GM12892 (cell line): Measurements from ENCODE around the gene SLC25A26.

ENCODE experiments used
- DNase-seq: peaks from one replicate; pipeline ENCODE4 v3.0.0; 2011; ENCODE audit not compliant: insufficient read length
- FAIRE-seq: peaks from 2 replicates; lab custom pipeline; 2011; peaks lifted over from hg19 to GRCh38; lab: Jason Lieb, UNC
- POLR2A ChIP-seq: IDR thresholded peaks from 2 replicates; pipeline ENCODE4 v1.6.1; 2011; ENCODE audit warnings: low read depth, low read length, control low read depth
- POLR2AphosphoS5 ChIP-seq: IDR thresholded peaks from 2 replicates; pipeline ENCODE4 v1.6.1; 2011; ENCODE audit warnings: low read depth, low read length, control low read depth
- TAF1 ChIP-seq: IDR thresholded peaks from 2 replicates; pipeline ENCODE4 v1.6.1; 2011; ENCODE audit warnings: low read depth, mild to moderate bottlenecking, control low read depth, low read length, borderline replicate concordance

Gene SLC25A26

DNA sequence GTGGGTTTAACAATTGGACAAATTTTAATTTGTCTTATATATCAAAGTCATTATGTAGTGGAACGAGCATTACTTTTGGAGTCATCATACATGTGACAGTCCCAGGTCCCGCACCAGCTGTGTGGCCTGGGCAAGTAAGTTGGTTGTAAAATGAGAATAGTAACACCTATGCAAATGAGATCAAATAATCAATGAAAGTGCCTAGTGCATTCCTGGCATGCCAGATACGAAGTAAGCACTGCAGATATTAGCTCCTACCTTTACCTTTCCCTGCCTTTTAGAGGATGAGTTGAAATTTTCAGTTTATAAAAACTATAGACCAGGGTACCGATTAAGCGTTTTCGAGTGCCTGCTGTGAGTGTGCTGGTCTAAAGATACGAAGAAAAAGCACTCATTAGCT is 145.9 kb downstream of the SLC25A26 start:
- DNase-seq, result no peak
- FAIRE-seq, result no peak
- no peak for TF ChIP-seq POLR2AphosphoS5
- TF ChIP-seq TAF1, result no peak
- TF ChIP-seq POLR2A, result no peak

GRCh38 chr3:66367979-66368378 is 147.2 kb downstream of the SLC25A26 start:
- TF ChIP-seq POLR2A, result no peak
- TF ChIP-seq POLR2AphosphoS5, result no peak
- no peak for TF ChIP-seq TAF1
- FAIRE-seq (no peak), DNase-seq (no peak)

DNA sequence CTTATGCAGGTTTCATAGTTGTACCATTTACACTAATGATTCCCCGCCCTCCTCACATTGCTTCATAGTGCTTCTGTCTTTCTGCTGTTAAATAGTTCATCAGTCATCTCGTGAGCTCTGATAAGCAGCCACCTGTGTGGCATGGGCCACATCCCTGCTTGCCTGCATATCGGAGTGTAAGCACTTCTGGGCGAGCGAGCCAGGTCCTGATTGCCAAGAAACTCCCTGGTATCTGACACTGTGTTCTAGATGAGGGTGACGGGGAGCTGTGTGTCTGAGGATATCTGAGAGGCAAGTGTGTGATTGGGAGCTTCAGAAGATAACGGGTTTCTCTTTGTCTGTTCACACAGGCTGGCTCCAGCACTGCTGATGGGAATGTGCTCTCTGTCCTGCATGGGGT is 149.4 kb downstream of the SLC25A26 start:
- TF ChIP-seq POLR2AphosphoS5 (no peak), TAF1 (no peak), POLR2A (no peak)
- no peak for DNase-seq
- no peak for FAIRE-seq

- no peak for TF ChIP-seq TAF1
- FAIRE-seq, result no peak
Observed at GRCh38 chr3:66371432-66371831, 150.6 kb downstream of the SLC25A26 start.

DNA sequence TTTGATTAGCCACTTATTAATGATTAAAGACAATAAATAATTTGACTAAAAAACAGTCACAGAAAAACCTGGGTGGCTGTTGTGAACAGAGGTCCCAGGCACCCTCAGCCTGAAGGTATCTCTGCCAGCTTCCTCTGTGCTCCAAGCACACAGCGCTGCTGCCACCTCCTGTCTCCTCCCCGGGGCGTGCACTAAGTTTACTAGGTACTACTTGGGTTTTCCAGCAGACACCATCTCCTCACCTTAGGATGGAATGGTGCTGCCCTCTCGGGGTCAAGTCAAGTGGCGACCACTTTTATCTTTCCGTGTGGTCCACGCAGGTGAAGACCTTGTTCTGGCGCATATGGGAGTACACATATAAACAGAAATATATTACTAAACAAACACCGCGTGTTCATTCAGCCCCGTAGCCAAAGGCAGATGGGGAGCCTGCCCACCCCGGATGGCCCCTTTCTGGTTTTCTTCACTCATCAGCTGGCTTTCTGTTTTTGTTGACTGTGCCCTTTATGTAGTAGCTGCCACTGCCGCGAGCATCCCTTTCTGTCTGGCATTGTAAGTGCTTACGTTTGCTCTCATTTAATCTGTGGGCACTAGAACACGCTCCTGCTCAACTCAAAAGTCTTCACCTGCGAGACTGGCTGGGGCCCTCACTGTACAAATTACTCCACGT is 152.0 kb downstream of the SLC25A26 start:
- DNase-seq, result no peak
- no peak for TF ChIP-seq TAF1
- no peak for TF ChIP-seq POLR2A
- no peak for FAIRE-seq

More at GRCh38 chr3:66371432-66371831, 150.6 kb downstream of the SLC25A26 start:
- DNase-seq, result no peak

GRCh38 chr3:66376568-66376967 is 155.8 kb downstream of the SLC25A26 start:
- DNase-seq, result no peak
- FAIRE-seq, result no peak
- TF ChIP-seq TAF1 (no peak), POLR2AphosphoS5 (no peak)

DNA sequence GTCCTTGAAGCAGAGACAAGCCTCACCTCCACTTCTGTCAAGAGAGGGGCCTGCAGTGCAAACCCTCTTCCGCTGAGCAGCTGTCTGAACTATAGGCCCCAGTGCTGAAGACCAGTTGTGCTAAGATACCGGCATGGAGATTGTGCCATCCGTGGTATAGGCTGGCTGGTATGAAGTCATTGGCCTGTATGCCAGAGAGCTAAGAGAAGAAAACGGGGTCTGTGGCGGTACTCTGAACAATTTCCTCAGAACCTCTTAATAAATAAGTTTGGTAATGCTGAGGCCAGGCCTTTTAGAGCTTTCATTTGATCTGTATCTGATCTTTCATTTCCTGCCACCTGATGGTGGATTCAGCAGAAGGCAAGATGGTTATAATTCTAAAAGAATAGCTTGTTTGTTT is 157.0 kb downstream of the SLC25A26 start:
- TF ChIP-seq TAF1 (no peak), POLR2A (no peak), POLR2AphosphoS5 (no peak)
- DNase-seq, result no peak
- no peak for FAIRE-seq

- FAIRE-seq (no peak), DNase-seq (no peak)
- TF ChIP-seq TAF1 (no peak), POLR2AphosphoS5 (no peak), POLR2A (no peak)
Observed at GRCh38 chr3:66378256-66378655, 157.5 kb downstream of the SLC25A26 start.

- FAIRE-seq (no peak), DNase-seq (no peak)
- TF ChIP-seq POLR2A (no peak), TAF1 (no peak), POLR2AphosphoS5 (no peak)
Observed at GRCh38 chr3:66379565-66379964, 158.8 kb downstream of the SLC25A26 start.

DNA sequence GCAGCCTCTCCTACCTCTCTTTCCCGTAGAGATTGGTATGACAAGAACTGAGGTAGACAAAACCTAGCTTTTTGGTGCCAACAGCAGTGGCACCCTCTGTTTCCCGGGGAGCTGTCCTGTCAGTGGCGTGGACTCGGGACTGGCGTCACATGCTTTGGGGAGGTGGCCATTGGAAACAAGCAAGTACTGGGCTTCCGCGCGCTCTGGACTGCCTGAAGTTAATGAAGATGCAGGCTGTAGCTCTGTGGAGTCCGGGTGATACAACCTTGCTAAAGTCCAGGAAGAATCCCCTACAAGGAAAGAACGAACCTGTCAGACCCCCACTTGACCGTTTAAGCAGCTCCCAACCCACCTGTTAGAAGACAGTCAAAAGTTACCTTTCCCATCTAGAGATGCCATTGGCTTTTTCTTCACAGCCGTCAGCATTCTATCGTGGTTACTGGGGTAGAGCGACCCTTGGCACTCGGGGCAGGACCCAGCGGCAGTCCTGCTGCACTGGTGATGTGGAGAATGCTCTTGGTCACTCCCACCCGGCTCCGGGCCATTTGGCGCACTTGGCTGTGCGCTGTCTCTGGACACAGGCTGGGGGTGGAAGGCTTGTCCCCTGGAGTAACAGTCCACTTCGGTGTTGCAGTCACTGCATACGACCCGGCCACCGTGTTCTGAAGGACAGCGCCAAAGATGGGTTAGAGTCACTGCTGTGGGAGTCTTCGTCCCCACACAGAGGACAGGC is 159.6 kb downstream of the SLC25A26 start:
- no peak for TF ChIP-seq POLR2A
- no peak for TF ChIP-seq TAF1
- TF ChIP-seq POLR2AphosphoS5, result no peak
- DNase-seq (no peak), FAIRE-seq (no peak)

GRCh38 chr3:66381626-66382025 is 160.8 kb downstream of the SLC25A26 start:
- FAIRE-seq (no peak), DNase-seq (no peak)
- no peak for TF ChIP-seq TAF1
- TF ChIP-seq POLR2AphosphoS5, result no peak
- TF ChIP-seq POLR2A, result no peak

GRCh38 chr3:66382142-66382541 is 161.3 kb downstream of the SLC25A26 start:
- no peak for FAIRE-seq
- DNase-seq, result no peak
- TF ChIP-seq POLR2AphosphoS5, result no peak
- no peak for TF ChIP-seq TAF1
- TF ChIP-seq POLR2A, result no peak
